Osteocyte (in vitro differentiated cells): ENCODE data around the gene RNF167. TPM values are rescaled to one million over a fixed set of nuclear protein-coding genes. Genes with fewer than 3 reads are reported as not detected.

Experiments used
- DNase-seq: peaks from one replicate; pipeline ENCODE4 v3.0.0; 2021; ENCODE audit warnings: mixed read lengths; ENCODE audit not compliant: unreplicated experiment; ENCODE audit errors: extremely low spot score
- H3K27ac Mint-ChIP-seq: one replicate; pipeline ENCODE4 v1.8.0; 2021; ENCODE audit warnings: mild to moderate bottlenecking, mixed read lengths; ENCODE audit not compliant: unreplicated experiment
- H3K27me3 Mint-ChIP-seq: one replicate; pipeline ENCODE4 v1.8.0; 2021; ENCODE audit warnings: mixed read lengths; ENCODE audit not compliant: unreplicated experiment
- H3K36me3 Mint-ChIP-seq: one replicate; pipeline ENCODE4 v1.8.0; 2021; ENCODE audit warnings: mixed read lengths; ENCODE audit not compliant: unreplicated experiment
- H3K4me1 Mint-ChIP-seq: one replicate; pipeline ENCODE4 v1.8.0; 2021; ENCODE audit warnings: mixed read lengths; ENCODE audit not compliant: unreplicated experiment
- H3K4me3 Mint-ChIP-seq: one replicate; pipeline ENCODE4 v1.8.0; 2021; ENCODE audit warnings: mild to moderate bottlenecking, moderate library complexity, mixed read lengths; ENCODE audit not compliant: unreplicated experiment
- H3K9me3 Mint-ChIP-seq: one replicate; pipeline ENCODE4 v1.8.0; 2021; ENCODE audit warnings: mixed read lengths; ENCODE audit not compliant: unreplicated experiment
- CTCF ChIP-seq: fragments of 200-600 bp; sonication (generic); IDR thresholded peaks from 2 replicates; pipeline ENCODE4 v1.5.0; 2021; ENCODE audit warnings: antibody characterized with exemption, mild to moderate bottlenecking, moderate library complexity
- total RNA-seq: library from RNA; stranded (reverse); gene quantifications from 2 replicates; pipeline ENCODE4 v1.2.1, GENCODE V29; 2021

The RNF167 gene
- total RNA-seq, 1 donor from 2014 or later: 115 TPM

DNA sequence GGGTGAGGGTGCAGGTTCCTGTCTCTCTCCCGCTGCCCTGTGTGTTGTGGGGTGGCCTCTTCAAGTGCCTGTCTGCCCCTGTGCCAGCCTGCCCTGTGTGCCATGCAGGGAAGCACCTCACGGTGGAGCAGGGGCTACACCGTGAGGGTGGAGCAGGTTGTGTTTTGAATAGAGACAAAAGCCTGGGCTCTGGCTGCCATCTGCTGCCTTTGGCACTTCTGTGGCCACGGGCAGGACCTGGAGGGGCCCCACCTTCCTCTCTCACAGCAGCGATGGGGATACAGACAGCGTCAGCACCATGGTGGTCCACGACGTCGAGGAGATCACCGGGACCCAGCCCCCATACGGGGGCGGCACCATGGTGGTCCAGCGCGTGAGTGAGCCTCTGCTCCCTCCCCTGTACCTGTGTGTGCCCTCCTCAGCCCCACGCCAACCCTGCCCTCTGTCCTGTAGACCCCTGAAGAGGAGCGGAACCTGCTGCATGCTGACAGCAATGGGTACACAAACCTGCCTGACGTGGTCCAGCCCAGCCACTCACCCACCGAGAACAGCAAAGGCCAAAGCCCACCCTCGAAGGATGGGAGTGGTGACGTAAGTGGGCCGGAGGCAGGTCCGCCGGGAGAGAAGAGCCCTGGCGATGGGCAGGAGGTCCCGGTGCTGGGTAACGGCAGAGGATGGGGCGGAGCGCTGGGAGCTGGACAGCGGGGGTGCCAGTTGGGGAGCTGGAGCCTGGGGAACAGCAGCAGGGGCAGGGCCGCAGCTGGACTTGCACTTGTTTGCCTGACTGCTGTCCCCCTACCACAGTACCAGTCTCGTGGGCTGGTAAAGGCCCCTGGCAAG is 46.1 kb upstream of the RNF167 start:
- no peak for TF ChIP-seq CTCF
- Mint-ChIP-seq H3K4me3 (no peak overlapping the region), H3K36me3 (peaks cover 29% of the 10 kb centered on the region), H3K4me1 (no peaks in the 10 kb centered on the region), H3K9me3 (no peaks in the 10 kb centered on the region), H3K27ac (no peak overlapping the region), H3K27me3 (no peaks in the 10 kb centered on the region)
- no peak for DNase-seq

GRCh38 chr17:4895121-4895520 is 44.9 kb upstream of the RNF167 start:
- no peak for DNase-seq

GRCh38 chr17:4895657-4896331 is 44.3 kb upstream of the RNF167 start:
- H3K27ac Mint-ChIP-seq: no peak overlapping the region
- no peak for TF ChIP-seq CTCF
- H3K4me3 Mint-ChIP-seq: no peak overlapping the region
- H3K4me1 Mint-ChIP-seq: no peaks in the 10 kb centered on the region
- H3K27me3 Mint-ChIP-seq: no peaks in the 10 kb centered on the region
- DNase-seq: no peak
- peaks cover 19% of the 10 kb centered on the region for H3K36me3 Mint-ChIP-seq
- no peaks in the 10 kb centered on the region for H3K9me3 Mint-ChIP-seq

More at GRCh38 chr17:4895121-4895520, 44.9 kb upstream of the RNF167 start:
- TF ChIP-seq CTCF: no peak
- H3K27ac Mint-ChIP-seq: no peak overlapping the region
- no peaks in the 10 kb centered on the region for H3K4me1 Mint-ChIP-seq
- H3K27me3 Mint-ChIP-seq: no peaks in the 10 kb centered on the region
- H3K9me3 Mint-ChIP-seq: no peaks in the 10 kb centered on the region
- H3K36me3 Mint-ChIP-seq: peaks cover 24% of the 10 kb centered on the region
- no peak overlapping the region for H3K4me3 Mint-ChIP-seq

DNA sequence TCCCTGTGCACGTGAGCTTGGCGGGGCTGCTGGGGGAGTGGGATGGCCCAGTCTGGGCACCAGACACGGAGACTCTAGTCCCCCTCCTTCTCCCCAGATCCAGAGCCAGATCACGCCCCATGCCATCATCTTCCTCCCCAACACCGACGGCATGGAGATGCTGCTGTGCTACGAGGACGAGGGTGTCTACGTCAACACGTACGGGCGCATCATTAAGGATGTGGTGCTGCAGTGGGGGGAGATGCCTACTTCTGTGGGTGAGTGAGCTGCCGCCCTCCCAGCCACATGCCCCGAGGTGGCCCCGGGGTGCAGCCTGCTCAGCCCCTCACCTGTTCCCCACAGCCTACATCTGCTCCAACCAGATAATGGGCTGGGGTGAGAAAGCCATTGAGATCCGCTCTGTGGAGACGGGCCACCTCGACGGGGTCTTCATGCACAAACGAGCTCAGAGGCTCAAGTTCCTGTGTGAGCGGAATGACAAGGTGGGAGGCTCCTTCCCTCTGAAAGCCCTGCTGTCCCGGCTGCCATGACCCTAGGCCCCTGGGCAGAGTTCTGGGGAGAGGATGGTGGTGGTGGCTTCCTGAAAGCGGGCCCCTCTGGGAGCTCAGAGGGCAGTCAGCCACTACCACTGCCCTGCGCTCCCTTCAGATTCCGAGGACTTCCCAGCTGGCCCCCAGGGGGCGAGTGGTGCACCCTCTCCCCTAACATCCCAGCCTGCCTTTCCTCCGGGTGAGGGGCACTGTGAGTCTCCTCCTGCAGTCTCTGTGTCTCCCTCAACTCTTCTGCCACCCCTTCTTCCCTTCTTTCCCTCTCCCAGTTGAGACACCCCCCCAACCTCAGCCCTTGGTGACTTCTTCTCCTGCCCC is 43.5 kb upstream of the RNF167 start:
- DNase-seq: no peak
- no peak for TF ChIP-seq CTCF
- Mint-ChIP-seq H3K36me3 (peaks cover 19% of the 10 kb centered on the region), H3K4me1 (no peaks in the 10 kb centered on the region), H3K9me3 (no peaks in the 10 kb centered on the region), H3K27me3 (no peaks in the 10 kb centered on the region), H3K4me3 (no peak overlapping the region), H3K27ac (no peak overlapping the region)
